Mucosa of gallbladder (tissue), 1 donor: ENCODE results near the gene SLC11A2. TPM values are rescaled to one million over a fixed set of nuclear protein-coding genes. Genes with fewer than 3 reads are reported as not detected.
"Not testable (repeated sequence)": the region's sequence is repeated elsewhere in the genome, so short reads cannot be mapped to it uniquely, and the experiment has no call there.

ENCODE experiments used
- DNase-seq: peaks from one replicate; pipeline ENCODE4 v3.0.0-alpha.2; 2020; ENCODE audit warnings: low spot score
- total RNA-seq: library from RNA; stranded (reverse); gene quantifications from one replicate; pipeline ENCODE4 v1.2.1, GENCODE V29; 2021
- donor health status: DM: no; HTN: no; CAD: no.

SLC11A2 gene
- total RNA-seq, 1 donor from 2014 or later = 56.1 TPM

- DNase-seq = no peak
Measured at GRCh38 chr12:50947933-50948626, 78.1 kb downstream of the SLC11A2 start.

- no peak for DNase-seq
Measured at GRCh38 chr12:50937653-50938052, 88.5 kb downstream of the SLC11A2 start.

- no peak for DNase-seq
Measured at GRCh38 chr12:50936821-50937530, 89.2 kb downstream of the SLC11A2 start.

GRCh38 chr12:50934981-50935807 lies 91.0 kb downstream of the SLC11A2 start:
- no peak for DNase-seq

- DNase-seq = no peak
Measured at GRCh38 chr12:50934371-50934851, 91.8 kb downstream of the SLC11A2 start.

GRCh38 chr12:50933459-50934124 lies 92.6 kb downstream of the SLC11A2 start:
- DNase-seq = no peak

- no peak for DNase-seq
Measured at GRCh38 chr12:50932787-50933280, 93.3 kb downstream of the SLC11A2 start.

GRCh38 chr12:50930477-50930876 lies 95.7 kb downstream of the SLC11A2 start:
- DNase-seq = not testable (repeated sequence)

GRCh38 chr12:50929831-50930230 lies 96.4 kb downstream of the SLC11A2 start:
- DNase-seq = no peak

Other genes starting within 250 kb of the SLC11A2 start
- not detected for gene TMPRSS12, start 183.5 kb downstream of the SLC11A2 start, total RNA-seq
- not detected for gene HIGD1C, start 73.8 kb downstream of the SLC11A2 start, total RNA-seq
- 64.0 TPM for gene LETMD1, start 21.9 kb upstream of the SLC11A2 start, total RNA-seq
- 32.5 TPM for gene CSRNP2, start 57.2 kb upstream of the SLC11A2 start, total RNA-seq
- gene TFCP2, start 146.8 kb upstream of the SLC11A2 start, total RNA-seq = 31.8 TPM
- gene POU6F1, start 191.7 kb upstream of the SLC11A2 start, total RNA-seq = 12.4 TPM
- 263 TPM for gene DAZAP2, start 212.4 kb upstream of the SLC11A2 start, total RNA-seq
- gene SMAGP, start 244.0 kb upstream of the SLC11A2 start, total RNA-seq = 40.4 TPM